GM21786 (cell line): Measurements from ENCODE around the gene PIK3C2B.
A peak's percentile ranks its signal among the peaks of the same experiment; 100 is the strongest.
"Not testable (repeated sequence)": the region's sequence is repeated elsewhere in the genome, so short reads cannot be mapped to it uniquely, and the experiment has no call there.

Experiments
- ATAC-seq: cut with Tn5 transposase; IDR thresholded peaks from one replicate; pipeline ENCODE4 v1.9.1; 2021; ENCODE audit not compliant: unreplicated experiment

PIK3C2B gene

DNA sequence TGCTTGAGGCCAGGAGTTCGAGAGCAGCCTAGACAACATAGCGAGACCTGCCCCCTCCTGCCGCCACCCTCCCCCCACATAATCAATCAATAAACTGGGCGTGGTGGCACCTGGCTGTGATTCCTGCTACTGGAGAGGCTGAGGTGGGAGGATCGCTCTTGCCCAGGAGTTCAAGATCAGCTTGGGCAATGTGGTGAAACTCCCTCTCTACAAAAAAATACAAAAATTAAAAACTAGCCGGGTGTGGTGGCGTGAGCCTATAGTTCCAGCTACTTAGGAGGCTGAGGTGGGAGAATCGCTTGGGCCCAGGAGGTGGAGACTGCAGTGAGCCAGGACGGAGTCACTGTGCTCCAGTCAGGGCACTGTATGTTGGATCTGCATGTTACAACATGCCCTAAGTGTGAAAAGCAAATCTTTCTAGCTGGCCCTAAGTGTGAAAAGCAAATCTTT, 14.6 kb upstream of the PIK3C2B start:
- no peak for ATAC-seq

GRCh38 chr1:204507317-204508105, 12.9 kb upstream of the PIK3C2B start:
- ATAC-seq, result no peak

GRCh38 chr1:204506969-204507316, 12.3 kb upstream of the PIK3C2B start:
- ATAC-seq, result peak; percentile 58

- ATAC-seq, result peak; percentile 66
Measured at GRCh38 chr1:204506201-204506968, 11.8 kb upstream of the PIK3C2B start.

GRCh38 chr1:204505674-204506200, 11.1 kb upstream of the PIK3C2B start:
- ATAC-seq, result no peak

DNA sequence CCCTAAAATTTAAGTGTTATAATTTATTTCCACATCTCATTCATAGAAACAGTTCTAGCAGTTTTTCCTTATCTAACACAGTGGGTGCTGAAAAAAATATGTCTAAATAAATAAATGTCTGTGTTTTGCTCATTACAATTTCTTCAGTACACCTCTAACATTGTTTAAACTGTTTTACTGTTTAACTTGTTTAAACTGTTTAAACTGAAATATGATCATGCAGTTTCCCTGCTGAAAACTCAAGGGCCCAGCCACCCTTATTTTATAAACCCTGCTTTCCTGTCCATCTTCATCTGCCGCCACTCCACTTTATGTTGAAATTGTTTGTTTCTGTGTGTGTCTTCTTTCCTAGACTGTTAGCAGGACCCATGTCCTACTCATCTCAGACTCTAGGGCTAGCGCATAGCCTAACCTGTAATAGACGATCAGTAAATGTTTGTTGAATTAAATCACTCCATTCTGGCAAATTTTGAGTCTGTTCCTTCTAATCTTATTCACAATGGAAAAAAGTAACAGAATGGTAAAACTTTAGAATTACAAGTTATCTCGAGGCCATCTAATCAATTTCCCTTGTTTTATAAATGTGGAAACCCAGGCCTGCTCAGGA, 9.4 kb upstream of the PIK3C2B start:
- ATAC-seq, result no peak

- no peak for ATAC-seq
Measured at GRCh38 chr1:204503122-204503912, 8.7 kb upstream of the PIK3C2B start.

GRCh38 chr1:204502241-204502640, 7.6 kb upstream of the PIK3C2B start:
- no peak for ATAC-seq

DNA sequence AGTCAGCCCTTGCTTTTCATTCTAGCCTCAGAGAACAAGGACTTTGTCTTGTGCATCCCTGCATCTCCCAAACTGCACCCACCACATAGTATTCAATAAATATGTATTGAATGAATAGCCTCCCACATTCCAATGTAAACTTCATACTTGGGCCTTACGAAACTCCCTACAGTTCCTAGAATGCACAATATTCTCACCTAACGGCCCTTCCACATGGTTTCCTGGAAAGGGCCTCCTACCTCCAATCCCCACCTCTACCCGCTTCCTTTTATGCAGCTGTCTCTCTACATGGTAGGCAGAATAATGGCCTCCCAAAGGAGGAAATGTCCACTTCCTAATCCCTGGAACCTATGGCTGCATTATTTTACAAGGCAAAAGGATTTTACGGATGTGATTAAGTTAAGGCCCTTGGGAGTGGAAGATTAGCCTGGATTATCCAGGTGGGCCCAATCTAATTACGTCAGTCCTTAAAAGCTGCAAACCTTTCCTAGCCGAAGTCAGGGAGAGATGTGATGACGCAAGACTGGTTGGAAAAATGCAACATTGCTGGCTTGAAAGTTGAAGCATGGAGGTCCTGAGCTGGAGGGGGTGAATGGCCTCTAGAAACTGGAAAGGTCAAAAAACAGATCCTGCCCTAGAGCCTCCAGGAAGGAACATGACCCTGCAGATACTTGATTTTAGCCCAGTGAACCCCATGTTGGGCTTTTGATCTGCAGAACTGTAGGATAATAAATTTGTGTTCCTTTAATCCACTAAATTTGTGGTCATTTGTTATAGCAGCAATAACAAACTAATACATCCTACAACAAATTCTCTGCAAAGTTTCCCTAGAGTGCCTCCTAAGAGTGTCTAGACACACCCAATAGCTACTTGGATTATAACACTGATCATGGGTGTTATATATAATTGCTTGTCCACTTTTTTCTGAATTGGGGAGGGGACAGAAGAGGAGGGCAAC, 5.2 kb upstream of the PIK3C2B start:
- no peak for ATAC-seq

- ATAC-seq, result no peak
Measured at GRCh38 chr1:204498981-204499380, 4.4 kb upstream of the PIK3C2B start.

- no peak for ATAC-seq
Measured at GRCh38 chr1:204495777-204496176, 1.2 kb upstream of the PIK3C2B start.

DNA sequence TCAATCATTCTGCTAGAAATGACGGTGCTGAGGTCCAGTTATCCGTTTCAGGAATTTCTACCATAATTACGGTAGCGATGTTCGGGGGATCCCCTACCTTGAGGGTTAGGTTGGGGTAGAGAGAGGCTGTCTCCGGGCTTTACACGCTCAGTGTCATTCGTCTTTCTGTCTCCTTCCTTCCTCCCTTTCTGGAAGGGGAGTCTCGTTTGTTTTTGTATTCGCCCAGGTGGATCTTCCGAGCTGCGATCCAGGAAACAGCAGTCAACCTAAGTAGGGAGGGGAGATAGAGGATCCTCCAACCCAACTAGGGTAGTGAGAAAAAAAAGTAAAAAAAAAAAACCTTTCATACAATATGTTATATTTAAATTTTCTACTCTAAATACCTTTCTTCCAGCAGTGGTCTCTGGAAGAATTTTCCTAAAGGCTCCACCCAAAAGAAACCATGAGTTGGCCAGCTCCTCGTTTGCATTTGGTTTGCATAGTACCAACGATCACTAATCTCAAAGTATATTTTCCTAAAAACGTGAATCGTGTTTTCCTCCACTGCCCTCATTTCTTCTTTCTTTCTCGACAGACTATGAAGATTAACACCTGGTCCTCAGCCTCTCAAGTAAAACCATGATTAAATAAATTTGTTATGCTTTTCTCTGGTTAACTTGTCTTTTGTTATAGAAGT, 611 bp upstream of the PIK3C2B start:
- ATAC-seq, result peak; percentile 31

DNA sequence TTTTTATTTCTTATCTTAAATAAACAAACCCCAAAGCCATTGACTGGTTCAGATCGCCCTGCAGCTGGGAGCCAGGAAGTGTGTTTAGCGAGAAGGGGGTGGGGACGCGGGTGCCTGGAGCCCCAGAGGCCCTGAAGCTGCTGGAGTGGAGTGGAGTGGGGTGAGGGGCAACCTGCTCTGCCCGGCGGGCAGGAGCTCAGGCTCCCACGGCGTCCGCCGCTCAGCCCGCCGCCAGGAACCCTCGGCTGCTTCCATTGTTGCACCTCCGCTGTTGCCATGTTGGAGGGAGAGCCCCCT, 673 bp downstream of the PIK3C2B start:
- peak; percentile 32 for ATAC-seq

GRCh38 chr1:204493145-204493983, 1.2 kb downstream of the PIK3C2B start:
- ATAC-seq, result no peak

DNA sequence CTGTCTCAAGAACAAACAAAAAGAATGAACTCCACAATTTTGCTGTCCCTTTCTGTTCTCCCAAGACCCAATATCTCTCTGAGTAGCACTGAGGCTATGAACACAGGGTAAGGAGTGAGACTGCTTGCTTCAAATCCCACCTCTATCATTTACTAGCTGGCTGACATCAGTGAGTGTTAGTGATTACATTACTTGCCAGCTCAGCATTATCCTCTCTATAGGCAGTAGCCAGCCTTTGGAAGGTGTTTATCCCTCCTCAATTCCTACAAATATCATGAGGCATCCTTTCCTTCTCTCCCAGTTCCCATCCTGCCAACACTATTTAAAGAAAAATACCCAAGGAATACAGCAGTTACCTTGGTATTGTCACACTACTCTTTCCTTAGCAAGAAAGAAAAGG, 3.0 kb downstream of the PIK3C2B start:
- no peak for ATAC-seq

DNA sequence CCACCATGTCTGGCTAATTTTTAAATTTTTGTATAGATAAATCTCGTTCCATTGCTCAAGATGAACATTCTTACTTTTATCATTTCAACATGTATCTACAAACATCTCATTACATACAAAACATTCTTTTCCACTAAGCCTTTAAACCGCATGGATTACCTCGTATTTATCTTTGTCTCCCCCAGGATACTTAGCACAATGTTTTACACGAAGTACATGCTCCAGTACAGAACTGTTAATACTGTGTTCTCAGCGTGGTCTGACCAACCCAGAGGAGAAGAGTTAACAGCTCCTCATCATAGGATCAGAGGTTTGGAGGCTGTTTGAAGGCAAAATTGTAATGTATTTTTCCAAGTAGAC, 7.4 kb downstream of the PIK3C2B start:
- no peak for ATAC-seq

DNA sequence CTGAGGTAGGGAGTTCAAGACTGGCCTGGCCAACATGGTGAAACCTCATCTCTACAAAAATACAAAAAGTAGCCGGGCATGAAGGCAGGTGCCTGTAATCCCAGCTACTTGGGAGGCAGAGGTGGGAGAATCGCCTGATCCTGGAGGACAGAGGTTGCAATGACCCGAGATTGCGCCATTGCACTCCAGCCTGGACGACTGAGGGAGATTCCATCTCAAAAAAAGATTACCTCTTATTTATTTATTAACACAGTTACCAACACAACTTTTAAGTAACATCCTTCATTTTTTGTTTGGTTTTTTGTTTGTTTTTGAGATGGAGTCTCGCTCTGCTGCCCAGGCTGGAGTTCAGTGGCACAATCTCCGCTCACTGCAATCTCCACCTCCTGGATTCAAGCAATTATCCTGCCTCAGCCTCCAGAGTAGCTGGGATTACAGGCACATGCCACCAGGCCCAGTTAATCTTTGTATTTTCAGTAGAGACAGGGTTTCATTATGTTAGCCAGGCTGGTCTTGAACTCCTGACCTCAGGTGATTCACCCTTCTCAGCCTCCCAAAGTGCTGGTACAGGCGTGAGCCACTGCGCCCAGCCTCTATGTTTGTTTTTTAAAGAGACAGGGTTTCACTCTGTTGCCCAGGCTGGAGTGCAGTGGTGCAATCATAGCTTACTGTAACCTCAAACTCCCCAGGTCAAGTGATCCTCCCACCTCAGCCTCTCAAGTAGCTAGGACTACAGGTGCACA, 7.9 kb downstream of the PIK3C2B start:
- ATAC-seq, result not testable (repeated sequence)

DNA sequence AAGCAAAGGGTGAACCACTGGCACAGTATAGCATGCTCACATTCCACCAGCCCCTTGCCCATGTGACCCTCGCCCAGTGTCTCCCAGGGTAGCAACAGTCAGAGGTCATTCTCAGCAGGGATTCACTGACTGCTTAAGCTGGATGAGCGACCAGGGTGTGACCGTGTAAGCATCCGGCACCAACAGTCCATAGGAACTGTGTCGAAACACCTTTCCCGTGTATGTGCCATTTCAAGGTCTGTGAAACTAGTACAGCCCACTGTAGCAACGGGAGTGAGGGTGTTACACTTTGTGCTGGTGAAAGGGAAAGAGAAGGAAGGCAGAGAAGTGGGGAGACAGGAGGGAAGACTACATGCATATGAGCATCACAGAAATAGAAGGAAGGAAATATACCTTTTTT, 10.8 kb downstream of the PIK3C2B start:
- ATAC-seq, result no peak
